GM12865 (cell line): ENCODE results near the gene DNER.

Source experiments
- DNase-seq: peaks from one replicate; pipeline ENCODE4 v3.0.0; 2010; ENCODE audit warnings: low read depth
- H3K4me3 ChIP-seq: 2 replicates; pipeline ENCODE4 v1.5.1; 2011; ENCODE audit warnings: mild to moderate bottlenecking, low read depth, low read length, control low read depth
- CTCF ChIP-seq: IDR thresholded peaks from 2 replicates; pipeline ENCODE4 v1.5.1; 2011; ENCODE audit warnings: low read length, control low read depth, low read depth, inconsistent platforms; ENCODE audit not compliant: insufficient read depth; ENCODE audit errors: missing control alignments

The DNER gene

GRCh38 chr2:229407170-229407569 is 307.2 kb downstream of the DNER start:
- no peak for DNase-seq
- TF ChIP-seq CTCF = no peak
- no peak overlapping the region for H3K4me3 ChIP-seq

- no peak for TF ChIP-seq CTCF
- H3K4me3 ChIP-seq = no peak overlapping the region
- no peak for DNase-seq
Observed at GRCh38 chr2:229405796-229406195, 308.6 kb downstream of the DNER start.

GRCh38 chr2:229403296-229403695 is 311.1 kb downstream of the DNER start:
- no peak for TF ChIP-seq CTCF
- H3K4me3 ChIP-seq = no peak overlapping the region
- DNase-seq = no peak

- no peak overlapping the region for H3K4me3 ChIP-seq
- TF ChIP-seq CTCF = no peak
- no peak for DNase-seq
Observed at GRCh38 chr2:229401171-229401865, 313.0 kb downstream of the DNER start.

GRCh38 chr2:229393926-229394325 is 320.4 kb downstream of the DNER start:
- no peak for TF ChIP-seq CTCF
- H3K4me3 ChIP-seq = no peak overlapping the region
- no peak for DNase-seq

GRCh38 chr2:229392196-229392595 is 322.2 kb downstream of the DNER start:
- H3K4me3 ChIP-seq = no peak overlapping the region
- TF ChIP-seq CTCF = no peak
- no peak for DNase-seq

- no peak for DNase-seq
Observed at GRCh38 chr2:229388731-229389130, 325.6 kb downstream of the DNER start.

More at GRCh38 chr2:229388731-229389130, 325.6 kb downstream of the DNER start:
- H3K4me3 ChIP-seq = no peak overlapping the region
- TF ChIP-seq CTCF = no peak
